Immature natural killer cell (primary cell): Measurements from ENCODE around the gene ANKRD10. TPM values are rescaled to one million over a fixed set of nuclear protein-coding genes. Genes with fewer than 3 reads are reported as not detected.

Experiments used
- DNase-seq, 3 donors: peaks; one replicate each; pipeline ENCODE4 v3.0.0; 2022; ENCODE audit warnings: mixed read lengths in 1 of 3
- H3K27ac Mint-ChIP-seq, 6 donors: one replicate each; pipeline ENCODE4 v1.8.0; 2020; ENCODE audit warnings: mixed read lengths in 6 of 6, mild to moderate bottlenecking in 5 of 6, inconsistent platforms in 4 of 6, moderate library complexity in 3 of 6
- H3K27me3 Mint-ChIP-seq, 3 donors: one replicate each; pipeline ENCODE4 v1.8.0; 2020 to 2021; ENCODE audit warnings: low read depth in 3 of 3, mild to moderate bottlenecking in 3 of 3, mixed read lengths in 3 of 3, moderate library complexity in 3 of 3, inconsistent platforms in 1 of 3
- H3K36me3 Mint-ChIP-seq, 3 donors: one replicate each; pipeline ENCODE4 v1.8.0; 2020; ENCODE audit warnings: mixed read lengths in 3 of 3, inconsistent platforms in 2 of 3, mild to moderate bottlenecking in 2 of 3
- H3K4me1 Mint-ChIP-seq, 2 donors: one replicate each; pipeline ENCODE4 v1.8.0; 2020; ENCODE audit warnings: inconsistent platforms in 2 of 2, mild to moderate bottlenecking in 2 of 2, mixed read lengths in 2 of 2, moderate library complexity in 1 of 2
- H3K4me3 Mint-ChIP-seq, 5 donors: one replicate each; pipeline ENCODE4 v1.8.0; 2020; ENCODE audit warnings: mild to moderate bottlenecking in 5 of 5, mixed read lengths in 5 of 5, inconsistent platforms in 3 of 5, moderate library complexity in 3 of 5
- H3K9me3 Mint-ChIP-seq, 6 donors: one replicate each; pipeline ENCODE4 v1.8.0; 2020; ENCODE audit warnings: mild to moderate bottlenecking in 6 of 6, mixed read lengths in 6 of 6, inconsistent platforms in 4 of 6, moderate library complexity in 3 of 6
- polyA plus RNA-seq, 3 donors: library from polyadenylated mRNA; unstranded; fragments of 300-500 nt; fragmentation: Illumina TruSeq; gene quantifications; one replicate each; pipeline ENCODE4 v1.2.3, GENCODE V29; 2021

ANKRD10 gene
- polyA plus RNA-seq, 3 donors from 2014 or later = 59.5 to 96.9 (median 83.2) TPM

GRCh38 chr13:110829486-110829885 lies 85.4 kb downstream of the ANKRD10 start:
- Mint-ChIP-seq H3K4me1 (no peaks in the 10 kb centered on the region), H3K36me3 (peaks cover 0 to 3% (median 0%) of the 10 kb centered on the region in 3 donors)

GRCh38 chr13:110828705-110829104 lies 86.2 kb downstream of the ANKRD10 start:
- no peaks in the 10 kb centered on the region for H3K9me3 Mint-ChIP-seq
- no peak overlapping the region for H3K4me3 Mint-ChIP-seq
- DNase-seq = no peak
- peaks cover 0 to 3% (median 0%) of the 10 kb centered on the region in 3 donors for H3K36me3 Mint-ChIP-seq
- H3K27ac Mint-ChIP-seq = no peak overlapping the region
- peaks cover 0 to 6% (median 5%) of the 10 kb centered on the region in 3 donors for H3K27me3 Mint-ChIP-seq
- H3K4me1 Mint-ChIP-seq = no peaks in the 10 kb centered on the region

More at GRCh38 chr13:110829486-110829885, 85.4 kb downstream of the ANKRD10 start:
- peaks cover 1 to 7% (median 6%) of the 10 kb centered on the region in 3 donors for H3K27me3 Mint-ChIP-seq
- no peaks in the 10 kb centered on the region for H3K9me3 Mint-ChIP-seq
- no peak overlapping the region for H3K27ac Mint-ChIP-seq
- no peak for DNase-seq
- H3K4me3 Mint-ChIP-seq = no peak overlapping the region

Other genes starting within 250 kb of the ANKRD10 start
- 10 to 100 TPM; 40.8 to 54.5 (median 40.8) TPM for gene CARS2, start 209.0 kb downstream of the ANKRD10 start, polyA plus RNA-seq
- gene ING1, start 201.4 kb downstream of the ANKRD10 start, polyA plus RNA-seq = 10 to 100 TPM; 12.6 to 20.1 (median 17.6) TPM
- gene ARHGEF7, start 200.2 kb upstream of the ANKRD10 start, polyA plus RNA-seq = 10 to 100 TPM in 1 of 3 donors, 1 to 10 TPM in 2; 7.8 to 16.4 (median 7.9) TPM